ENCODE results near the gene FIGNL1.

Gene FIGNL1

GRCh38 chr7:50426280-50427045, 23.7 kb downstream of the FIGNL1 start:
- no peak for DNase-seq

- no peak for DNase-seq
Observed at GRCh38 chr7:50425318-50425717, 24.8 kb downstream of the FIGNL1 start.

- DNase-seq = no peak
Observed at GRCh38 chr7:50423860-50424259, 26.3 kb downstream of the FIGNL1 start.

GRCh38 chr7:50422858-50423257, 27.3 kb downstream of the FIGNL1 start:
- no peak for DNase-seq

- no peak for DNase-seq
Observed at GRCh38 chr7:50421043-50421442, 29.1 kb downstream of the FIGNL1 start.

GRCh38 chr7:50418526-50419290, 31.4 kb downstream of the FIGNL1 start:
- DNase-seq = no peak

- peak; percentile 65 to 69 for DNase-seq
Observed at GRCh38 chr7:50418086-50418515, 32.0 kb downstream of the FIGNL1 start.

GRCh38 chr7:50416527-50417182, 33.5 kb downstream of the FIGNL1 start:
- DNase-seq = no peak

GRCh38 chr7:50415844-50416364, 34.2 kb downstream of the FIGNL1 start:
- DNase-seq = no peak

GRCh38 chr7:50413561-50413960, 36.6 kb downstream of the FIGNL1 start:
- no peak for DNase-seq

GRCh38 chr7:50412973-50413372, 37.2 kb downstream of the FIGNL1 start:
- DNase-seq = no peak

GRCh38 chr7:50411332-50411731, 38.8 kb downstream of the FIGNL1 start:
- no peak for DNase-seq

GRCh38 chr7:50409856-50410745, 40.0 kb downstream of the FIGNL1 start:
- DNase-seq = no peak

GRCh38 chr7:50406935-50407334, 43.2 kb downstream of the FIGNL1 start:
- DNase-seq = no peak

GRCh38 chr7:50405221-50405620, 44.9 kb downstream of the FIGNL1 start:
- no peak for DNase-seq

- no peak for DNase-seq
Observed at GRCh38 chr7:50404392-50404791, 45.8 kb downstream of the FIGNL1 start.

- no peak for DNase-seq
Observed at GRCh38 chr7:50400114-50400513, 50.0 kb downstream of the FIGNL1 start.

GRCh38 chr7:50399635-50400034, 50.5 kb downstream of the FIGNL1 start:
- no peak for DNase-seq

- no peak for DNase-seq
Observed at GRCh38 chr7:50399206-50399605, 50.9 kb downstream of the FIGNL1 start.

GRCh38 chr7:50397971-50398324, 52.2 kb downstream of the FIGNL1 start:
- DNase-seq = no peak

GRCh38 chr7:50397320-50397970, 52.7 kb downstream of the FIGNL1 start:
- no peak for DNase-seq

GRCh38 chr7:50396856-50397255, 53.3 kb downstream of the FIGNL1 start:
- no peak for DNase-seq
